Neural cell (in vitro differentiated cells): ENCODE results near the gene APBB1IP.

Experiments
- EP300 ChIP-seq: fragments of 450-650 bp; conservative IDR thresholded peaks from 2 replicates; pipeline ENCODE4 v1.6.1; 2014; ENCODE audit warnings: antibody characterized with exemption, mild to moderate bottlenecking, moderate library complexity; ENCODE audit not compliant: poor library complexity, severe bottlenecking
- EZH2 ChIP-seq: fragments of 200-600, 300-800 bp; shearing (Covaris generic), sonication (generic); IDR thresholded peaks from 2 replicates; pipeline ENCODE4 v1.6.1; 2014; ENCODE audit warnings: antibody characterized with exemption, low read length, borderline replicate concordance, mild to moderate bottlenecking; ENCODE audit not compliant: insufficient read depth, poor library complexity, severe bottlenecking
- MXI1 ChIP-seq: fragments of 450-650 bp; conservative IDR thresholded peaks from 2 replicates; pipeline ENCODE4 v1.6.1; 2014; ENCODE audit warnings: antibody characterized with exemption, mild to moderate bottlenecking; ENCODE audit not compliant: poor library complexity, severe bottlenecking
- POLR2AphosphoS5 ChIP-seq: IDR thresholded peaks from 2 replicates; pipeline ENCODE4 v1.6.1; 2012
- RAD21 ChIP-seq: fragments of 450-650 bp; conservative IDR thresholded peaks from 2 replicates; pipeline ENCODE4 v1.6.1; 2014; ENCODE audit warnings: antibody characterized with exemption, mild to moderate bottlenecking, moderate library complexity
- TAF1 ChIP-seq: IDR thresholded peaks from 2 replicates; pipeline ENCODE4 v1.6.1; 2012; ENCODE audit warnings: low read depth
- TF ChIP-seq, protein P1 (sequence below): fragments of 450-650 bp; IDR thresholded peaks from 2 replicates; pipeline ENCODE4 v1.5.1; 2014; ENCODE audit warnings: antibody characterized with exemption, mild to moderate bottlenecking, moderate library complexity; ENCODE audit not compliant: poor library complexity, severe bottlenecking

DNA sequence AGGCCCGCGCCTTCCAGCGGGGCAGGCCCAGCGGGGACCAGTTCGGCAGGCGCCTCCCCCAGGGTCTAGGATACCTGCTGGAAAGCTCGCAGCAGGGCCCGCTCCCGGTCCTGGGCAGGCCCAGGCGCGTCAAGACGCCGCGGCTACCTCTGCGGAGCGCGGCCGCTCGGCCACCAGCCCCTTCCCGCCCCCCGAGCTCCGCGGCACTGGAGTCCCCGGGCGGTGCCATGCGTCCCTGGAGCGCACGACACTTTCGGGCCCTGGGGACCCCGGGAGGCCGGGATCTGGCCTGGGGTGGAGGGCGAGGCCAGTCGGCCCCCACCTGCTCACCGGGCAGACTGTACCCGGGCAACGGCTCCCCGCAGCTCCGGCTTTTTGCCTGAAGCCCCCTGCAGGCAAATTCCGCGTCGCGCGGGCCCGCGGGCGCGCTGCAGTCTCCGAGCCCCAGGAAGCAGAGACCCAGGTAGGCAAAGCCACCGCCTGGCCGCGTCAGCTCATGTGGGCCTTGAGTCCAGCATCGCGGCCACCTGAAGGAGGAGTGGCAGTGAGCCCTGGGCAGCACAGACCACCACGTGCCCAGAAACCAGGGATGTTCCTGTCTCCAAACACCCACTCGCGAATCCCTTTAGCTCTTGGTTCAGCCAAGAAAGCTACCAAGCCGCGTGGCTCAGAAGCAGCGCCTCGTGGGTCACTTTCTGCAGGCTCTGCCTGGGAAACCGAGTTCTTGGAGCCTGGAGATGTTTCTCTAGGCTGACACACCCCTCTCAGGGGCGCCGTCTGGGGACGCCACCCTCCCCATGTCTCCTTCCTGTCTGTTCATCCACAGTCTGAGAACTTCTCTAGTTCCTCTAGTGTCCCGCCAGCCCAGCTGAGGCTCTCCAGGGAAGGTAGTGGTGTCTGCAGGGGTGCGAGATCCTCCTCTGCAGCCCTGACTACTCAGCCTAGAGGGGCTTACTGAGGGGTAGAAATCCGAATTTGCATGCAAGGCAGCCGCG lies 46.1 kb upstream of the APBB1IP start:
- no peak for TF ChIP-seq EZH2
- no peak for TF ChIP-seq TAF1
- TF ChIP-seq, protein P1, sequence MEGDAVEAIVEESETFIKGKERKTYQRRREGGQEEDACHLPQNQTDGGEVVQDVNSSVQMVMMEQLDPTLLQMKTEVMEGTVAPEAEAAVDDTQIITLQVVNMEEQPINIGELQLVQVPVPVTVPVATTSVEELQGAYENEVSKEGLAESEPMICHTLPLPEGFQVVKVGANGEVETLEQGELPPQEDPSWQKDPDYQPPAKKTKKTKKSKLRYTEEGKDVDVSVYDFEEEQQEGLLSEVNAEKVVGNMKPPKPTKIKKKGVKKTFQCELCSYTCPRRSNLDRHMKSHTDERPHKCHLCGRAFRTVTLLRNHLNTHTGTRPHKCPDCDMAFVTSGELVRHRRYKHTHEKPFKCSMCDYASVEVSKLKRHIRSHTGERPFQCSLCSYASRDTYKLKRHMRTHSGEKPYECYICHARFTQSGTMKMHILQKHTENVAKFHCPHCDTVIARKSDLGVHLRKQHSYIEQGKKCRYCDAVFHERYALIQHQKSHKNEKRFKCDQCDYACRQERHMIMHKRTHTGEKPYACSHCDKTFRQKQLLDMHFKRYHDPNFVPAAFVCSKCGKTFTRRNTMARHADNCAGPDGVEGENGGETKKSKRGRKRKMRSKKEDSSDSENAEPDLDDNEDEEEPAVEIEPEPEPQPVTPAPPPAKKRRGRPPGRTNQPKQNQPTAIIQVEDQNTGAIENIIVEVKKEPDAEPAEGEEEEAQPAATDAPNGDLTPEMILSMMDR, result no peak
- TF ChIP-seq EP300, result no peak
- no peak for TF ChIP-seq POLR2AphosphoS5
- TF ChIP-seq RAD21, result no peak
- no peak for TF ChIP-seq MXI1
